ENCODE data around the gene ATAD3A. TPM values are rescaled to one million over a fixed set of nuclear protein-coding genes. Genes with fewer than 3 reads are reported as not detected.
"Not testable (repeated sequence)": the region's sequence is repeated elsewhere in the genome, so short reads cannot be mapped to it uniquely, and the experiment has no call there.

The ATAD3A gene
- total RNA-seq, 1 experiment from 2014 or later = 55.8 TPM

- not testable (repeated sequence) for H3K27me3 Mint-ChIP-seq (ENCODE audit: low read depth); H3K18ac ChIP-seq (ENCODE audit: insufficient read length, low read depth, low read length); H3K14ac ChIP-seq (ENCODE audit: insufficient read depth, low read length); H3K4me1 ChIP-seq (ENCODE audit: insufficient read depth, low read length); H4K8ac ChIP-seq (replicated peaks; ENCODE audit: insufficient read length, low read depth, low read length); H4K5ac ChIP-seq (ENCODE audit: insufficient read length, low read depth, low read length); H3K4me1 Mint-ChIP-seq; H3K9me3 ChIP-seq (ENCODE audit: control insufficient read depth, low read depth, low read length); H2BK120ac ChIP-seq (ENCODE audit: low read depth, low read length, poor library complexity, severe bottlenecking); H3K23ac ChIP-seq (ENCODE audit: insufficient read length, low read depth, low read length); H3K4me3 Mint-ChIP-seq; H3K79me1 ChIP-seq (ENCODE audit: insufficient read depth, low read depth, low read length, poor library complexity, severe bottlenecking); H2BK5ac ChIP-seq (ENCODE audit: insufficient read length, low read length); DNase-seq; H3K4ac ChIP-seq (ENCODE audit: low read depth, low read length); H3K56ac ChIP-seq (ENCODE audit: insufficient read length, low read depth, low read length); H3K9ac ChIP-seq (ENCODE audit: extremely low read depth, insufficient read length, low read length); H2AK5ac ChIP-seq (ENCODE audit: insufficient read length, low read length); H4K91ac ChIP-seq (ENCODE audit: insufficient read length, low read depth, low read length); H2BK20ac ChIP-seq (ENCODE audit: low read depth, low read length, poor library complexity, severe bottlenecking); H4K20me1 ChIP-seq (ENCODE audit: control insufficient read depth, insufficient read depth, insufficient read length); H2BK12ac ChIP-seq (ENCODE audit: insufficient read length, low read depth, low read length); H3K27ac ChIP-seq (ENCODE audit: insufficient read length, low read depth, low read length); H2AFZ ChIP-seq (ENCODE audit: low read length); H2BK15ac ChIP-seq (ENCODE audit: low read depth, low read length); H3K23me2 ChIP-seq (ENCODE audit: insufficient read length, low read depth, low read length, poor library complexity, severe bottlenecking); H3K4me2 ChIP-seq (ENCODE audit: insufficient read depth, insufficient read length, low read length); H3K9me3 Mint-ChIP-seq; H3T11ph ChIP-seq (ENCODE audit: low read length); H3K79me2 ChIP-seq (ENCODE audit: insufficient read depth, low read length); H3K27me3 ChIP-seq (ENCODE audit: insufficient read depth, low read length); H3K27ac Mint-ChIP-seq
- H3K36me3 Mint-ChIP-seq (ENCODE audit: insufficient read depth in 1 of 3, low read depth in 3 of 3) = peaks cover 32 to 67% (median 53%) of the 10 kb centered on the region in 3 experiments; a peak in 6 of 7 replicates
- whole genome bisulfite sequencing (ENCODE audit: extremely low coverage, insufficient read length, low lambda C conversion rate) = no CpG with 5 or more reads among the region's 31 CpGs
Measured at GRCh38 chr1:1485755-1486317, 26.1 kb upstream of the ATAD3A start.
